MCF 10A (cell line): ENCODE data around the gene CHD5. TPM values are rescaled to one million over a fixed set of nuclear protein-coding genes. Genes with fewer than 3 reads are reported as not detected.
A peak's percentile ranks its signal among the peaks of the same experiment; 100 is the strongest.

Experiments used
- BruUV-seq: library from RNA; stranded (reverse); fragments of 400-500 nt; replicated peaks from 2 replicates; lab custom pipeline; 2021; lab: Mats Ljungman, UMichigan
- CTCF ChIA-PET: fragments of 300-600 bp; sonication (Branson Sonifier 250); formaldehyde crosslinking; extraction: SDS; loops from one replicate; lab custom pipeline; 2021; ENCODE audit warnings: antibody characterized with exemption, inconsistent platforms; lab: Yijun Ruan, JAX
- POLR2A ChIA-PET: fragments of 300-600, 350-650 bp; sonication (Branson Sonifier 250); formaldehyde crosslinking; extraction: SDS; loops from one replicate; lab custom pipeline; 2020; ENCODE audit warnings: antibody characterized with exemption, inconsistent platforms; lab: Yijun Ruan, JAX
- DNase-seq: peaks from one replicate; pipeline ENCODE4 v3.0.0-alpha.2; 2018; ENCODE audit not compliant: unreplicated experiment
- H3K27ac Mint-ChIP-seq: one replicate; pipeline ENCODE4 v1.8.0; 2022; ENCODE audit warnings: mild to moderate bottlenecking, low read depth, mixed read lengths; ENCODE audit not compliant: unreplicated experiment
- H3K27me3 Mint-ChIP-seq: one replicate; pipeline ENCODE4 v1.8.0; 2022; ENCODE audit warnings: mixed read lengths; ENCODE audit not compliant: insufficient read depth, unreplicated experiment
- H3K36me3 Mint-ChIP-seq: one replicate; pipeline ENCODE4 v1.8.0; 2022; ENCODE audit warnings: mild to moderate bottlenecking, moderate library complexity, mixed read lengths; ENCODE audit not compliant: insufficient read depth, unreplicated experiment
- H3K4me1 Mint-ChIP-seq: one replicate; pipeline ENCODE4 v1.8.0; 2022; ENCODE audit warnings: mixed read lengths; ENCODE audit not compliant: insufficient read depth, unreplicated experiment
- H3K4me3 Mint-ChIP-seq: one replicate; pipeline ENCODE4 v1.8.0; 2022; ENCODE audit warnings: mild to moderate bottlenecking, moderate library complexity, mixed read lengths; ENCODE audit not compliant: unreplicated experiment
- H3K9me3 Mint-ChIP-seq: one replicate; pipeline ENCODE4 v1.8.0; 2022; ENCODE audit warnings: mixed read lengths; ENCODE audit not compliant: unreplicated experiment
- intact Hi-C: fragments of 100-400 bp; cut with micrococcal nuclease; formaldehyde crosslinking; loops from 2 replicates; pipeline ENCODE4 v1.14.1; 2022
- total RNA-seq: library from RNA; stranded (reverse); gene quantifications from 2 replicates; pipeline ENCODE4 v1.2.3, GENCODE V29; 2022
- TF ChIP-seq, protein P1 (sequence below): fragments of 200-600 bp; IDR thresholded peaks from one replicate; pipeline ENCODE4 v1.8.0; 2022; ENCODE audit warnings: antibody characterized with exemption, mild to moderate bottlenecking; ENCODE audit not compliant: unreplicated experiment

Gene CHD5
- total RNA-seq, 1 experiment from 2014 or later, result 0.07 TPM

- intact Hi-C loops, result loop anchor here (1.0 to 5.0 kb wide), 4 partner anchors 57 to 233 kb away; no protein-coding TSS in a partner anchor
- ChIA-PET CTCF (interaction anchor here (1.2 to 1.4 kb wide), 2 partner anchors 133 kb away, joined by 3 to 4 read pairs; partner anchors contain the start of gene HES3), POLR2A (no interaction called here)
- BruUV-seq, result no TSS peak
- H3K4me1 Mint-ChIP-seq, result no peaks in the 10 kb centered on the region
- H3K27me3 Mint-ChIP-seq, result peaks cover 25% of the 10 kb centered on the region
- H3K36me3 Mint-ChIP-seq, result no peaks in the 10 kb centered on the region
- TF ChIP-seq, protein P1, sequence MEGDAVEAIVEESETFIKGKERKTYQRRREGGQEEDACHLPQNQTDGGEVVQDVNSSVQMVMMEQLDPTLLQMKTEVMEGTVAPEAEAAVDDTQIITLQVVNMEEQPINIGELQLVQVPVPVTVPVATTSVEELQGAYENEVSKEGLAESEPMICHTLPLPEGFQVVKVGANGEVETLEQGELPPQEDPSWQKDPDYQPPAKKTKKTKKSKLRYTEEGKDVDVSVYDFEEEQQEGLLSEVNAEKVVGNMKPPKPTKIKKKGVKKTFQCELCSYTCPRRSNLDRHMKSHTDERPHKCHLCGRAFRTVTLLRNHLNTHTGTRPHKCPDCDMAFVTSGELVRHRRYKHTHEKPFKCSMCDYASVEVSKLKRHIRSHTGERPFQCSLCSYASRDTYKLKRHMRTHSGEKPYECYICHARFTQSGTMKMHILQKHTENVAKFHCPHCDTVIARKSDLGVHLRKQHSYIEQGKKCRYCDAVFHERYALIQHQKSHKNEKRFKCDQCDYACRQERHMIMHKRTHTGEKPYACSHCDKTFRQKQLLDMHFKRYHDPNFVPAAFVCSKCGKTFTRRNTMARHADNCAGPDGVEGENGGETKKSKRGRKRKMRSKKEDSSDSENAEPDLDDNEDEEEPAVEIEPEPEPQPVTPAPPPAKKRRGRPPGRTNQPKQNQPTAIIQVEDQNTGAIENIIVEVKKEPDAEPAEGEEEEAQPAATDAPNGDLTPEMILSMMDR, result no peak
- no peak for DNase-seq
- H3K27ac Mint-ChIP-seq, result no peak overlapping the region
- no peak overlapping the region for H3K4me3 Mint-ChIP-seq
- H3K9me3 Mint-ChIP-seq, result peaks cover 12% of the 10 kb centered on the region
These were observed 70.4 kb downstream of the CHD5 start for GRCh38 chr1:6109688-6110087.

- no peaks in the 10 kb centered on the region for H3K36me3 Mint-ChIP-seq
- CTCF ChIA-PET, result interaction anchor here (0.5 to 1.4 kb wide), 8 partner anchors 43 to 462 kb away, joined by 3 to 11 read pairs (median 4); partner anchors contain the start of gene HES3
- H3K27me3 Mint-ChIP-seq, result peaks cover 25% of the 10 kb centered on the region
- no peak overlapping the region for H3K4me3 Mint-ChIP-seq
- BruUV-seq, result no TSS peak
- no peaks in the 10 kb centered on the region for H3K4me1 Mint-ChIP-seq
- TF ChIP-seq, protein P1, result peak; percentile 88
- intact Hi-C loops, result loop anchor here (1.0 to 5.0 kb wide), 5 partner anchors 56 to 233 kb away; no protein-coding TSS in a partner anchor
- peaks cover 12% of the 10 kb centered on the region for H3K9me3 Mint-ChIP-seq
- no peak overlapping the region for H3K27ac Mint-ChIP-seq
- POLR2A ChIA-PET, result no interaction called here
- DNase-seq, result peak; percentile 68
These were observed 71.0 kb downstream of the CHD5 start for GRCh38 chr1:6108937-6109614.

- H3K27me3 Mint-ChIP-seq, result peaks cover 25% of the 10 kb centered on the region
- H3K36me3 Mint-ChIP-seq, result no peaks in the 10 kb centered on the region
- intact Hi-C loops, result loop anchor here (1.0 to 5.0 kb wide), 3 partner anchors 56 to 234 kb away; no protein-coding TSS in a partner anchor
- POLR2A ChIA-PET, result no interaction called here
- BruUV-seq, result no TSS peak
- H3K4me3 Mint-ChIP-seq, result no peak overlapping the region
- TF ChIP-seq, protein P1, result no peak
- CTCF ChIA-PET, result interaction anchor here (0.5 to 1.4 kb wide), 7 partner anchors 43 to 463 kb away, joined by 3 to 11 read pairs (median 4); partner anchors contain the start of gene HES3
- no peak for DNase-seq
- H3K27ac Mint-ChIP-seq, result no peak overlapping the region
- H3K4me1 Mint-ChIP-seq, result no peaks in the 10 kb centered on the region
- H3K9me3 Mint-ChIP-seq, result peaks cover 12% of the 10 kb centered on the region
These were observed 71.6 kb downstream of the CHD5 start for GRCh38 chr1:6108476-6108875.

GRCh38 chr1:6107409-6108356 lies 72.4 kb downstream of the CHD5 start:
- intact Hi-C loops, result loop anchor here (1.0 to 5.0 kb wide), 3 partner anchors 55 to 235 kb away; no protein-coding TSS in a partner anchor
- POLR2A ChIA-PET, result no interaction called here
- H3K27ac Mint-ChIP-seq, result no peak overlapping the region
- CTCF ChIA-PET, result no interaction called here
- H3K4me3 Mint-ChIP-seq, result no peak overlapping the region
- BruUV-seq, result no TSS peak
- H3K27me3 Mint-ChIP-seq, result peaks cover 25% of the 10 kb centered on the region
- TF ChIP-seq, protein P1, result no peak
- no peaks in the 10 kb centered on the region for H3K36me3 Mint-ChIP-seq
- peaks cover 12% of the 10 kb centered on the region for H3K9me3 Mint-ChIP-seq
- H3K4me1 Mint-ChIP-seq, result no peaks in the 10 kb centered on the region
- no peak for DNase-seq
